ENCODE results near the gene DVL3.

- no peak for TF ChIP-seq CTCF (IDR thresholded peaks at IDR 0.05)
- TF ChIP-seq POLR2A (IDR thresholded peaks at IDR 0.05) = no peak
These were observed 48.3 kb downstream of the DVL3 start for GRCh38 chr3:184203526-184203925.

Data from testis (tissue), 2 donors.